T-helper 2 cell (primary cell): ENCODE results near the gene ZSCAN29.
A peak's percentile ranks its signal among the peaks of the same experiment; 100 is the strongest.
"Not testable (repeated sequence)": the region's sequence is repeated elsewhere in the genome, so short reads cannot be mapped to it uniquely, and the experiment has no call there.

Experiments used
- DNase-seq, 5 experiments: peaks; one replicate each; pipeline versions ENCODE4 v3.0.0 to v3.0.0-alpha.2; 2012 to 2022
- total RNA-seq, 2 donors: gene quantifications; one replicate each; lab custom pipeline; 2026; lab: John Stamatoyannopoulos, UW

ZSCAN29 gene
- total RNA-seq, result 18.7 to 36.5 reads per million in 2 donors

GRCh38 chr15:43370975-43371974 is at the start of gene ZSCAN29, which contains the start of gene TUBGCP4:
Gene ZSCAN29, minus strand, starts transcription at chr15:43371043. Its CDS starts 1,130 bp downstream, at chr15:43369913.
Gene TUBGCP4, plus strand, starts transcription at chr15:43371101. Its CDS starts 254 bp downstream, at chr15:43371355.
- peak; percentile 46 to 82 (median 61) for DNase-seq

DNA sequence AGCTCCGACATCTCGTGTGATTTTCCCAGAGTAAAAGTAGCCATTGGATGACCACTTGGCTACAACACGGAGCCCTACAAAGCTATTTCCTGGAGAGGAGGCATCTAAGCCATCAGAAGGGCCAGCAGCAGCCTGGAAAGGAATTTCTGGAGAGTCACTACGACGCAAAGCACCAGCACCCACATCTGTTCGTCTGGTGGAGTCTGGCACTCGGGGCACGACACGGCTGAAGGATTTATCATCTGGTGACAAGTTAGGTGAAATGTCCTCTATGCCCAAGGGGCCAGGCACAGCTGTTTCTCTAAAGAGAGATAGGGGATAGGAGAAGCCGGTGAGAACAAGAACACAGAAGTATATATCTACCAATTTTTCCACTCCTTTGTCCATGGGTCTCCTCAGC is 49.6 kb upstream of the ZSCAN29 start:
- DNase-seq, result no peak

- no peak for DNase-seq
These were observed 43.4 kb upstream of the ZSCAN29 start for GRCh38 chr15:43414196-43414595.

- no peak for DNase-seq
These were observed 41.3 kb upstream of the ZSCAN29 start for GRCh38 chr15:43412096-43412495.

DNA sequence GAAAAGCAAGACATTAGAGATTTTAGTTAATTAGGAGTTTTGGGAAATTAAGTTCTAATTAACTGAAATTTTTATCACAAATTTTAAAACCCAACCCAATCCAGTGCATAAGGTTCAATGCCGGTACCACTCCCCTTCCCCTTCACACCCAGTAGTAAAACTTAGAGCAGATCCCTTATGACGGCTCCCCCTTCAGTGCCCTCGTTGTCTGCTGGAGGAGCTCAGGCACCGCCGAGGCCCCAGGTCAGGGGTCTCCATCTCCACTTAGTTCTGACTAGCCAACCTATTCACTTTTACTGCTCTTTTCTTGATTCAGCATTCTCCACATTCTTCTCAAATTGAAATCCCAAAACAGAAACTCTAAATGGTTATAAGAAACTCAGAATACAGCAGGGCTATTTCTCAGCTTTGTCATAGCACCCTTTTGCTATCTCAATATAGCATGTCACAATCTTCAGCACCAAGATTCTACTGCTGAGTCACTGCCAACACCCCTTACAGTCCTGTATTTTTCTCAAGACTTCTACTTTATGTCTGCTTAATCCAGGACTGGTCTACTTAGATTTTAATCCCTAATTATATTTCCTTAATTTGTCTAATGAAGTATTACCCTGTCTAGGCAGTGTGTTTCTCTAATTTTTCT is 39.9 kb upstream of the ZSCAN29 start:
- DNase-seq, result no peak

GRCh38 chr15:43408789-43409188 is 37.9 kb upstream of the ZSCAN29 start:
- DNase-seq, result no peak

DNA sequence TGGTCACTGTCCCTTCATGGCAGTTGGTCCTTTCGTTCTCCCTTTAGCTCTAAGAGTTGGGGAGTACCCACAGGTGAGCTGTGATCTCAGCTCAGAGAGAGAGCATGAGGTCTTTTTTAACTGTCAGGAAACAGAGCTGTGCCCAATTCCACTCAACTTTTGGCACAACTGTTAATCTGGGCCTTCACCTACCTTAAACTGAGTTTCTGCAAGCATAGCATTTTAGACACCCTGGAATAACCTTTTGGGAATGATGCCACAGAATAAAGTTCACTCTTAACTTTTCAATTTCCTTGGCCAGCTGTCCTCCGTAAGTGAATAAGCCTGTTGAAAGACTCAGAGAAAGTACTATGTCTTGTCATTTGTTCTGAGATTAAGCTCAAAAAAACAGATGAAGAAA is 36.0 kb upstream of the ZSCAN29 start:
- DNase-seq, result no peak

- DNase-seq, result no peak
These were observed 35.3 kb upstream of the ZSCAN29 start for GRCh38 chr15:43406189-43406588.

DNA sequence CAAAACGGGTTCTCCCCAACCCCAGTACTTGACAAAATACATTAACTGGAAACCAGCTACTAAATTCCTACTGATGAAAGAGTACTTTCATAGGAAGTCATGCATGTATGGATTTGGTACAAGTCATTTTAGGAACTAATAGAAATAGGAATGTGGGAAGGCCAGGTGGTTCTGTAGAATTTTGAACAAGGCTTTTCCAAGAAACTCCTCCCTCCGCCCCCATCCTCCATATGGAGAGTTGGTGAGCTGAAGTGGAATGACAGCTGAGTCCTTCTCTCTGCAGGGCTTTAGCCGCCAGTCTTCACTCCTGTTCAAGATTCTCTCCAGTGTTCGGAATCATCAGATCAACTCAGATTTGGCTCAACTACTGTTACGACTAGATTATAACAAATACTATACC is 33.3 kb upstream of the ZSCAN29 start:
- DNase-seq, result no peak

- no peak for DNase-seq
These were observed 32.8 kb upstream of the ZSCAN29 start for GRCh38 chr15:43403616-43404015.

DNA sequence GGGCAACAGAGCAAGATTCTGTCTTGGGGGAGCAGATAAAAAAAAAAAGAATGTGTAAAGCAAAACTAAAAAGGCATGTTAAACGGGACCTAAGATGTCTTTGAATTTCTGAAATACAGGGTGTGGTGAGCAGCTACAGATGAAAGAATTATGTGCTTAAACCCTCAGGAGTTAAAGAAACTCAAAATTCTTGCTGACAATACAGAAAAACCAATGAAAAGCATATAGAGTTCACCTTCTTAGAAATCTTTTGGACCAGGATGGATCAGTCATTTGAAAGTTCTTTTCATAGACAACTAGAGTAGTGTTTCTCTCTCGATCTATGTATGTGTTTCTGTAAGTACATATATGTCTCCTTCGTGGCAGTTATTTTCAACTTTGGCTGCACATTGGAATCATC is 31.4 kb upstream of the ZSCAN29 start:
- DNase-seq, result no peak

- not testable (repeated sequence) for DNase-seq
These were observed 22.7 kb upstream of the ZSCAN29 start for GRCh38 chr15:43393592-43393991.

GRCh38 chr15:43390723-43391122 is 19.9 kb upstream of the ZSCAN29 start:
- DNase-seq, result no peak

DNA sequence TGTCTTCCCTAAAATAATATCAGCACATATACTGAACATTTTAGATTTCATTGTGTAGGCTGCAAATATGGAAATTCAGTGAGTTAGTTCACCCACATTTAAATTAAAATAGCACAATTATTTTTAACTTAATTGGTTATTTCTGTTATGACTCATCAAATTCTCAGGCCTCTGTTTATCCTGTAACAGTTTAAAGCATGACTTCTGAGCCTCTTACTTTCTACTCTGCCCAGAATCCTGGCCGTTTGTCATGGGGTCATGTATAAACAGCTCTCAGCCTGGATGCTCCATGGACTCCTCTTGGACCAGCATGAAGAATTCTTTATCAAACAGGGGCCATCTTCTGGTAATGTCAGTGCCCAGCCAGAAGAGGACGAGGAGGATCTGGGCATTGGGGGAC is 12.2 kb upstream of the ZSCAN29 start:
- no peak for DNase-seq

DNA sequence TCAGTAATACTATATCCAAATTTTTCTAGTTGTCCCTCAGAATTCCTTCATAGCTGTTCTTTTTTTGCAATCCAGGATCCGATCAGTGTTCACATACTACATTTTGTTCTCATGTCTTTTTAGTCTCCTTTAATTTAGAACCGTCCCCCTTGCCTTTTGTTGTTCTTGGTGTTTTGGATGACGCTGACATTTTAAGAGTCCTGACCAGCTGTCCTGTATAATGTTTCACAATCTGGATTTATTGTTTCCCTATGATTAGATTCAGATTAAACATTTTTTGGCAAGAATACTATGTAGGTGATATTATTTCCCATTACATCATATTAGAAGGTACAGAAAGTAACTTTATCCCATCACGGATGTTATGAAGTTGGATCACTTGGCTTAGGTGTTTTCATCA is 11.5 kb upstream of the ZSCAN29 start:
- no peak for DNase-seq

DNA sequence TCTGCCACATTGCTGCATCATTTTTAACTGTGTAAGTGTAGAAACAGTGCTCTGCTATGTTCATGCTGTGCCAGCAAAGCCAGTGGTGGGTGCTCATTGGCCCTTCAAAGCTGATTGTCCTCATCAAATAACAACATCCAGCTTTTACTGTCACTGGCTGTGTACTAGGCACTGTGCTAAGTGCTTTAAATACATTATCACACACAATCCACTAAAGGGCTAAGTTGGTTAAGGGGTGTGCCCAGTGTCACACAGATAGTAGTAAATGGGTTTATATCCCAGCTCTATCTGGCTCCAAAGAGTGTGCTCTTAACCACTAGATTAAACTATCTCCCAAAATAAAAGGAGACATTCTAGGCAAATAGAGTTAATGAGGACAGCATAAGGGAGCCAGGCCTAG is 7.8 kb upstream of the ZSCAN29 start:
- no peak for DNase-seq

GRCh38 chr15:43376017-43376705 is 5.3 kb upstream of the ZSCAN29 start:
- DNase-seq, result peak in 3 of 5 experiments; percentile 8 to 59 (median 11)

DNA sequence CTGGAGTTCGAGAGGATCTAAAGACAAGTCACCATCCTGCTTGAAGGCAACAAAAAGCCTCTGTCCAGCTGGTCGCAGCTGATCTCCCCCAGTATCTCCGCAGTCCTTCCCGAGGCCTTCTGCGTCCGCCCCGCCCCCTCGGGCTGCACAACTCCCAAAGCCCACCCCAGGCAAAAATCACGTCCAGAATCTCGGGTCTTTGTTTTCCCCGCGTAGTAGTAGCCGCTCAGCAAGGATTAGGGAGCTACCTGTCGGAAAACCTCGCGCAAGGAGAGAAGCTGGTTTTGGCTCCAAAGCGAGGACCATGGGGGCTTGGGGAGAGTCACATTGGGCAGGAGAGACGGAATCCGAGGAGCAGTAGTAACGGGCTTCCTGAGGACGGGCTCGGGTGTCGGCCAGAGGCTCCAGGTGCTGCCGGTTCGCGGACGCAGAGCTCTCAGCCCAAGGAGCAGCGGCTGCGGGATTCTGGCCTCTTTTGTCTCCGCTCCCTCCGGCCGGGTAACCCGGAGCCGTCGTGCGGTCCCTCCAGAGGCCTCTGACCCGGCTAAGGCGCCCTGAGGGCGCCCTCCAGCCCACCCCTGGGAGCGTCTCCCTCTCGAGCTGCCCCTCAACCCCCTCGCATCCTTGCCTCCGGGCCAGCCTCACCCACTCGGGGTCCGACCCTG is 401 bp downstream of the ZSCAN29 start:
- peak in 1 of 5 experiments; percentile 3 for DNase-seq

GRCh38 chr15:43361313-43361903 is 9.4 kb downstream of the ZSCAN29 start:
- no peak for DNase-seq

GRCh38 chr15:43360821-43361220 is 10.0 kb downstream of the ZSCAN29 start:
- no peak for DNase-seq

DNA sequence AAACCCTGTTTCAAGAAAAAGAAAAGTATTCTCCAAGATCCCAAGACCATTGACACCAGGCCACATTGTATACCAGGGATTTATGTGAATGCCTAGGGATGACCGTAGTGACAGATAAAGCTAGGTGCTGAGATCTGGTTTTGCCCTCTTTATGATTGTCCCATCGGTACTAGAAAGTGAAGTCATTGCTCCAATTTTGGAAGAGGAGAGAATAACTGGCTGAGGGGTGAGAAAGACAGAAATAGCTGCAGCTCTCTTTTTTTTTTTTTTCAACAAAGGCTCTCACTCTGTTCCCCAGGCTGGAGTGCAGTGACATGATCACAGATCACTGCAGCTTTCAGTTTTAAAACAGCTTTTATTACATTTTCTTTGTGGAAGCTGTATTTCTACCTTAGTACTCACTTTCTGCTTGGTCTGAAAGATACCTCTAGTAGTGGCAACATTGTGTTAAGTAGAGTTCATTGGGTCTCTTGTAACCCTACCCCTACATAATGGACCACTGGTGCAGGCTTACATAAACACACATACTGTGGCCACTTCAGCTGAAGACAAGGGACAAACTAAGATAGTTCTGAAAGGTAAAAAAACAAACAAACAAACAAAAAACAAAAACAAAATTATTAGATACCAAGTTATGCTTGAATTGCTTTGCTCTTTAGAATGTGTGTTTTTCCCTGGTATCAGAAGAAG is 18.0 kb downstream of the ZSCAN29 start:
- no peak for DNase-seq
